ENCODE data around the gene STAB1.

STAB1 gene

DNA sequence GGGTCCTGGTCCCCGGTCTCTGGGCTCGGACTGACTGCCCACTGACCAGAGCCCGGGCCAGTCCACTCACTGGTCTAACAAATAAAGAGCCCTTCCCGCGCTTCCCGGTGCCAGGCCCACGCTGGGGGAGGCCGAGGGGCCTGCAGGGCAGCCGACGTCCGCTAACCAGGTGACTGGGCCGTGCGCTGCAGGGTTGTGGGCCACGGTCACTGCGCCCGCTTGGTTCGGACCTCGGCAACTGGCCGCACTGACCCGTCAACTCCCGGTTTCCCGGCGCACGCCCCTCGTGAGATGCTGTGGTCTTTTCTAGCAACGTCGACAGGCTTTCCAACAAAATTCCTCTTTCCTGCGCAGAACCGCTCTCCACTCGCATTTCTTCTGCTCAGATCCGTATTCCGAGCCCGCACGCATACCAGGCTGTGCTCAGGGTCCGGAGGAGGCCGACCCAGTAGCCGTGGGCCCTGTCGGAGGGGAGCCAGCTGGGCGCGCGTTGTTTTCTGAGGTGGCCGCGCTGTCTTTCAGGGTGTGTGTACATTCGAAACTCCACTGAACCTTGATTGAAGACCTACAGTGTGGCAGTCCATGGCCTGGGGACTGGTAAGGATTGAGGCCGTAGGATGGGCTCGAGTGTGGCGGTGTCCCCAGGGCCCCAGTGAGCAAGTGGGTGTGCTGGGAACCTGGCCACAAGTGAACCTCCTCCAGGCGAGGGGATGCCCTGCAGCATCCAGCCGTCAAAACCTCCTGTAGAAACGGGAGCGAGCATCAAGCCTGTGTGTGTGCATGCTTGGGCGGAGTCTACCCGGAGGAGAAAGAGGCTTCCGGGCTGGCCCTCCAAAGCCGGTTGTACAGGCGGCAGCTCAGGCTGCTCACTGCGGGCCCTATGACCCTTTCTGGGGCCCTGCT, 39.4 kb downstream of the STAB1 start:
- no peak overlapping the region for H3K4me2 ChIP-seq (ENCODE audit: low read depth, low read length, poor library complexity, severe bottlenecking)
- H3K4me3 ChIP-seq (ENCODE audit: low read length, poor library complexity, severe bottlenecking), result no peak overlapping the region
- TF ChIP-seq, protein P1, sequence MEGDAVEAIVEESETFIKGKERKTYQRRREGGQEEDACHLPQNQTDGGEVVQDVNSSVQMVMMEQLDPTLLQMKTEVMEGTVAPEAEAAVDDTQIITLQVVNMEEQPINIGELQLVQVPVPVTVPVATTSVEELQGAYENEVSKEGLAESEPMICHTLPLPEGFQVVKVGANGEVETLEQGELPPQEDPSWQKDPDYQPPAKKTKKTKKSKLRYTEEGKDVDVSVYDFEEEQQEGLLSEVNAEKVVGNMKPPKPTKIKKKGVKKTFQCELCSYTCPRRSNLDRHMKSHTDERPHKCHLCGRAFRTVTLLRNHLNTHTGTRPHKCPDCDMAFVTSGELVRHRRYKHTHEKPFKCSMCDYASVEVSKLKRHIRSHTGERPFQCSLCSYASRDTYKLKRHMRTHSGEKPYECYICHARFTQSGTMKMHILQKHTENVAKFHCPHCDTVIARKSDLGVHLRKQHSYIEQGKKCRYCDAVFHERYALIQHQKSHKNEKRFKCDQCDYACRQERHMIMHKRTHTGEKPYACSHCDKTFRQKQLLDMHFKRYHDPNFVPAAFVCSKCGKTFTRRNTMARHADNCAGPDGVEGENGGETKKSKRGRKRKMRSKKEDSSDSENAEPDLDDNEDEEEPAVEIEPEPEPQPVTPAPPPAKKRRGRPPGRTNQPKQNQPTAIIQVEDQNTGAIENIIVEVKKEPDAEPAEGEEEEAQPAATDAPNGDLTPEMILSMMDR (conservative IDR thresholded peaks at IDR 0.05; ENCODE audit: low read length), result no peak
- TF ChIP-seq EZH2phosphoT487 (IDR thresholded peaks at IDR 0.05; ENCODE audit: borderline replicate concordance), result no peak
- H3F3A ChIP-seq (ENCODE audit: low read depth), result no peaks in the 10 kb centered on the region
- peaks cover 28% of the 10 kb centered on the region for H3K4me1 ChIP-seq (ENCODE audit: insufficient read depth, low read length, poor library complexity, severe bottlenecking)
- 0 out of 2 replicates have a peak overlapping the region, but pooled peaks have one; percentile 22 for H2AFZ ChIP-seq (ENCODE audit: low read length)
- H3K79me2 ChIP-seq (ENCODE audit: insufficient read depth, low read length), result peaks cover 29% of the 10 kb centered on the region
- H3K36me3 ChIP-seq (ENCODE audit: insufficient read depth, low read length), result no peaks in the 10 kb centered on the region
- no peaks in the 10 kb centered on the region for H3K27me3 ChIP-seq (ENCODE audit: insufficient read depth, low read length, poor library complexity, severe bottlenecking)
- no peaks in the 10 kb centered on the region for H3K9me2 ChIP-seq (replicated peaks; ENCODE audit: low read depth, low read length)
- H3K9me3 ChIP-seq (ENCODE audit: insufficient read depth, low read depth, low read length), result no peaks in the 10 kb centered on the region
- peaks cover 21% of the 10 kb centered on the region for H4K20me1 ChIP-seq (ENCODE audit: insufficient read depth, low read length, poor library complexity, severe bottlenecking)
- H3K9ac ChIP-seq (ENCODE audit: low read depth, low read length, poor library complexity, severe bottlenecking), result no peak overlapping the region

DNA sequence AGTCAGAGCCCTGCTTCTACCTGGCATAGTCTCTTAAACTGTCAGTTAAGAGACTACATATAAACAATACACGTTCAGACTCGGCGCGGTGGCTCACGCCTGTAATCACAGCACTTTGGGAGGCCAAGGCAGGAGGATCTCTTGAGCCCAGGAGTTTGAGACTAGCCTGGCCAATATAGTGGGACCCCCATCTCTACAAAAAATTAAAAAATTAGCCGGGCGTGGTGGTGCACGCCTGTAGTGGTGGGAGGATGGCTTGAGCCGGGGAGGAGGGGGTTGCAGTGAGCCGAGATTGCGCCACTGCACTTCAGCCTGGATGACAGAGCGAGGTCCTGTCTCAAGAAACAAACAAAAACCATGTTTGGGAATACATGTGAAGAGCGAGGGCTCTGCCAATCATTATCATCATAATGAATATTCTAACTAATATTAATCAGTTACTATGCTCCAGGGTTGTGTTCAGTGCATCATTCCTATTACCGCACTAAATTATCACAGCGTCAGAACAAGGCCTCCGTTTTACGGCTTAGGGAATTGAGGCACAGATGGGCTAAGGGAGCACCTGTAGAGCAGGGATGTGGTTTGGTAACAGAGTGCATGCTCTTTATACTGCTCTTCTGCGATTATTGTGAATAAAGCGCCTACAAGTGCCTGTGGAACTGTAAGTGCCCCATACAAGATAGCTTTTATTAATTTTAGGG, 40.4 kb downstream of the STAB1 start:
- H2AFZ ChIP-seq (ENCODE audit: low read length), result peak overlapping the region; percentile 86
- H3K9ac ChIP-seq (ENCODE audit: low read depth, low read length, poor library complexity, severe bottlenecking), result peak overlapping the region; percentile 27
- H3K4me1 ChIP-seq (ENCODE audit: insufficient read depth, low read length, poor library complexity, severe bottlenecking), result peaks cover 31% of the 10 kb centered on the region
- no peaks in the 10 kb centered on the region for H3F3A ChIP-seq (ENCODE audit: low read depth)
- TF ChIP-seq, protein P1 (conservative IDR thresholded peaks at IDR 0.05; ENCODE audit: low read length), result no peak
- no peak for TF ChIP-seq EZH2phosphoT487 (IDR thresholded peaks at IDR 0.05; ENCODE audit: borderline replicate concordance)
- H3K36me3 ChIP-seq (ENCODE audit: insufficient read depth, low read length), result no peaks in the 10 kb centered on the region
- peak overlapping the region; percentile 70 for H3K4me2 ChIP-seq (ENCODE audit: low read depth, low read length, poor library complexity, severe bottlenecking)
- no peaks in the 10 kb centered on the region for H3K27me3 ChIP-seq (ENCODE audit: insufficient read depth, low read length, poor library complexity, severe bottlenecking)
- peaks cover 25% of the 10 kb centered on the region for H4K20me1 ChIP-seq (ENCODE audit: insufficient read depth, low read length, poor library complexity, severe bottlenecking)
- H3K4me3 ChIP-seq (ENCODE audit: low read length, poor library complexity, severe bottlenecking), result peak overlapping the region; percentile 54
- H3K79me2 ChIP-seq (ENCODE audit: insufficient read depth, low read length), result peaks cover 29% of the 10 kb centered on the region
- no peaks in the 10 kb centered on the region for H3K9me2 ChIP-seq (replicated peaks; ENCODE audit: low read depth, low read length)
- H3K9me3 ChIP-seq (ENCODE audit: insufficient read depth, low read depth, low read length), result no peaks in the 10 kb centered on the region

DNA sequence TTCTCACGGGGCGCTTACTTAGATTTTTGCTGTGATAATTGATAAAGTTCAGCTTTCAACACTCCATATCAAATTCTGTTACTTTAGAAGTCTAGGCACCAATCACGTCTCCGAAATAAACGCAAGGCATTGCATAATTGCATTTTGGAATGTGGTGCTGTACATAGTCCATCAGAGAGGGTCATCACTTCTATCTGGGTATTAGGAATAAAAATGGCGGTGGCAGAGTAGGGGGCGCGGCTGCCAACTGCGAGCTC, 40.9 kb downstream of the STAB1 start:
- Histone ChIP-seq H3K9ac (ENCODE audit: low read depth, low read length, poor library complexity, severe bottlenecking) (peak overlapping the region; percentile 27), H3K9me2 (replicated peaks; ENCODE audit: low read depth, low read length) (no peaks in the 10 kb centered on the region), H3K36me3 (ENCODE audit: insufficient read depth, low read length) (no peaks in the 10 kb centered on the region), H3K9me3 (ENCODE audit: insufficient read depth, low read depth, low read length) (no peaks in the 10 kb centered on the region), H3K27me3 (ENCODE audit: insufficient read depth, low read length, poor library complexity, severe bottlenecking) (no peaks in the 10 kb centered on the region), H3K4me3 (ENCODE audit: low read length, poor library complexity, severe bottlenecking) (peak overlapping the region; percentile 54), H2AFZ (ENCODE audit: low read length) (peak overlapping the region; percentile 86), H4K20me1 (ENCODE audit: insufficient read depth, low read length, poor library complexity, severe bottlenecking) (peaks cover 25% of the 10 kb centered on the region), H3K4me1 (ENCODE audit: insufficient read depth, low read length, poor library complexity, severe bottlenecking) (peaks cover 31% of the 10 kb centered on the region), H3K4me2 (ENCODE audit: low read depth, low read length, poor library complexity, severe bottlenecking) (peak overlapping the region; percentile 70), H3F3A (ENCODE audit: low read depth) (no peaks in the 10 kb centered on the region), H3K79me2 (ENCODE audit: insufficient read depth, low read length) (peaks cover 29% of the 10 kb centered on the region)
- TF ChIP-seq EZH2phosphoT487 (IDR thresholded peaks at IDR 0.05; ENCODE audit: borderline replicate concordance), result no peak
- TF ChIP-seq, protein P1 (conservative IDR thresholded peaks at IDR 0.05; ENCODE audit: low read length), result no peak

All from Loucy (cell line).